SU-DHL-6 (cell line): ENCODE measurements around the gene NUDT14.

Experiments used
- H2AFZ ChIP-seq: fragments of 200-600 bp; sonication (generic); 2 replicates; pipeline ENCODE4 v1.6.1; 2014; ENCODE audit warnings: low read depth, mild to moderate bottlenecking, moderate library complexity, mixed read lengths, antibody characterized with exemption, low read length; ENCODE audit not compliant: severe bottlenecking
- H3F3A ChIP-seq: fragments of 200-600 bp; shearing (Covaris generic); 2 replicates; pipeline ENCODE4 v1.6.0; 2016; ENCODE audit warnings: antibody characterized with exemption, mild to moderate bottlenecking; ENCODE audit not compliant: insufficient read depth
- H3K27ac ChIP-seq: fragments of 200-600 bp; sonication (generic); 2 replicates; pipeline ENCODE4 v1.5.1; 2016; ENCODE audit warnings: low read depth, mild to moderate bottlenecking, low read length, moderate library complexity, mixed read lengths
- H3K27me3 ChIP-seq: fragments of 200-600 bp; sonication (generic), shearing (Covaris generic); 2 replicates; pipeline ENCODE4 v1.6.0; 2014; ENCODE audit warnings: mild to moderate bottlenecking, low read length
- H3K36me3 ChIP-seq: fragments of 200-600 bp; sonication (generic); 2 replicates; pipeline ENCODE4 v1.6.1; 2014; ENCODE audit warnings: mild to moderate bottlenecking, low read length, mixed read lengths
- H3K4me2 ChIP-seq: fragments of 300-600, 200-600 bp; shearing (Covaris generic), sonication (generic); 2 replicates; pipeline ENCODE4 v1.6.0; 2014; ENCODE audit warnings: low read length, low read depth, mild to moderate bottlenecking; ENCODE audit not compliant: poor library complexity, severe bottlenecking
- H3K4me3 ChIP-seq: fragments of 200-600 bp; sonication (generic); 2 replicates; pipeline ENCODE4 v1.5.1; 2014; ENCODE audit warnings: antibody characterized with exemption, low read length, mild to moderate bottlenecking, mixed read lengths; ENCODE audit not compliant: insufficient read depth, poor library complexity, severe bottlenecking
- H3K79me2 ChIP-seq: fragments of 200-600 bp; sonication (generic); 2 replicates; pipeline ENCODE4 v1.6.1; 2014; ENCODE audit warnings: mild to moderate bottlenecking, low read length, moderate library complexity; ENCODE audit not compliant: insufficient read depth
- H3K9ac ChIP-seq: fragments of 200-600 bp; sonication (generic); 2 replicates; pipeline ENCODE4 v1.7.0; 2014; ENCODE audit warnings: mild to moderate bottlenecking, low read length
- H3K9me2 ChIP-seq: fragments of 200-600 bp; sonication (generic); replicated peaks from 2 replicates; pipeline ENCODE4 v1.6.1; 2014; ENCODE audit warnings: low read length; ENCODE audit not compliant: insufficient read depth
- H3K9me3 ChIP-seq: fragments of 200-600 bp; sonication (generic); 2 replicates; pipeline ENCODE4 v1.6.1; 2014; ENCODE audit warnings: low read length, mixed read lengths; ENCODE audit not compliant: insufficient read depth
- H4K20me1 ChIP-seq: fragments of 200-600 bp; sonication (generic); 2 replicates; pipeline ENCODE4 v1.6.1; 2014; ENCODE audit warnings: low read depth, mild to moderate bottlenecking, antibody characterized with exemption, low read length, moderate library complexity, mixed read lengths
- EZH2phosphoT487 ChIP-seq: fragments of 200-600 bp; sonication (generic), shearing (Covaris generic); conservative IDR thresholded peaks from 2 replicates; pipeline ENCODE4 v1.6.1; 2018; ENCODE audit warnings: mild to moderate bottlenecking, antibody characterized with exemption, low read length, moderate library complexity, mixed read lengths
- TF ChIP-seq, protein P1 (sequence below): fragments of 200-600 bp; sonication (generic); IDR thresholded peaks from one replicate; pipeline ENCODE4 v1.5.1; 2017; ENCODE audit warnings: antibody characterized with exemption, mild to moderate bottlenecking, low read length, moderate library complexity; ENCODE audit not compliant: insufficient read depth, poor library complexity, severe bottlenecking

Gene NUDT14

DNA sequence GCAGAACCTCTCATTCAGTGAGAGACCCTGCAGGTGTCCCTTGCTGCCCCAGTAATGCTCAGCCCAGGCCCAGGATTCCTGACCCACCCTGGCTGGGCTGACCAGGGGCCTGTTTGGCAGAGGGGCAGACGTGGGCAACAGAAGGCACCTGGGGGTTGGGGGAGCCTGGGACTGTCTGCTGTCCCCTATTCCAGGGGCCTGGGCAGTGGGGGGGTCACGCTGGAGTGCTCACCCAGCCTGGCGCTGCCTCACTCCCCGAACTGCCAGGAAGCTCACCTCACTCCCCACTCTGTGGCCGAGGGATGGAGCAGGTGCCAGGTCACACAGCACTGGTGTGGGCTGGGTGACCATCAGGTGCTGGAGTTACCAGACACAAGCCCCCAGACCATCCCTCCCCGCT is 22.6 kb upstream of the NUDT14 start:
- no peak overlapping the region for H3K4me2 ChIP-seq
- H3K9me2 ChIP-seq, result no peaks in the 10 kb centered on the region
- H3K36me3 ChIP-seq, result no peaks in the 10 kb centered on the region
- no peaks in the 10 kb centered on the region for H3K79me2 ChIP-seq
- H4K20me1 ChIP-seq, result no peaks in the 10 kb centered on the region
- H3K27ac ChIP-seq, result no peak overlapping the region
- H3F3A ChIP-seq, result no peaks in the 10 kb centered on the region
- no peaks in the 10 kb centered on the region for H3K9me3 ChIP-seq
- no peak for TF ChIP-seq EZH2phosphoT487
- TF ChIP-seq, protein P1, sequence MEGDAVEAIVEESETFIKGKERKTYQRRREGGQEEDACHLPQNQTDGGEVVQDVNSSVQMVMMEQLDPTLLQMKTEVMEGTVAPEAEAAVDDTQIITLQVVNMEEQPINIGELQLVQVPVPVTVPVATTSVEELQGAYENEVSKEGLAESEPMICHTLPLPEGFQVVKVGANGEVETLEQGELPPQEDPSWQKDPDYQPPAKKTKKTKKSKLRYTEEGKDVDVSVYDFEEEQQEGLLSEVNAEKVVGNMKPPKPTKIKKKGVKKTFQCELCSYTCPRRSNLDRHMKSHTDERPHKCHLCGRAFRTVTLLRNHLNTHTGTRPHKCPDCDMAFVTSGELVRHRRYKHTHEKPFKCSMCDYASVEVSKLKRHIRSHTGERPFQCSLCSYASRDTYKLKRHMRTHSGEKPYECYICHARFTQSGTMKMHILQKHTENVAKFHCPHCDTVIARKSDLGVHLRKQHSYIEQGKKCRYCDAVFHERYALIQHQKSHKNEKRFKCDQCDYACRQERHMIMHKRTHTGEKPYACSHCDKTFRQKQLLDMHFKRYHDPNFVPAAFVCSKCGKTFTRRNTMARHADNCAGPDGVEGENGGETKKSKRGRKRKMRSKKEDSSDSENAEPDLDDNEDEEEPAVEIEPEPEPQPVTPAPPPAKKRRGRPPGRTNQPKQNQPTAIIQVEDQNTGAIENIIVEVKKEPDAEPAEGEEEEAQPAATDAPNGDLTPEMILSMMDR, result no peak
- no peaks in the 10 kb centered on the region for H3K27me3 ChIP-seq
- no peak overlapping the region for H3K4me3 ChIP-seq
- no peak overlapping the region for H2AFZ ChIP-seq
- no peak overlapping the region for H3K9ac ChIP-seq

DNA sequence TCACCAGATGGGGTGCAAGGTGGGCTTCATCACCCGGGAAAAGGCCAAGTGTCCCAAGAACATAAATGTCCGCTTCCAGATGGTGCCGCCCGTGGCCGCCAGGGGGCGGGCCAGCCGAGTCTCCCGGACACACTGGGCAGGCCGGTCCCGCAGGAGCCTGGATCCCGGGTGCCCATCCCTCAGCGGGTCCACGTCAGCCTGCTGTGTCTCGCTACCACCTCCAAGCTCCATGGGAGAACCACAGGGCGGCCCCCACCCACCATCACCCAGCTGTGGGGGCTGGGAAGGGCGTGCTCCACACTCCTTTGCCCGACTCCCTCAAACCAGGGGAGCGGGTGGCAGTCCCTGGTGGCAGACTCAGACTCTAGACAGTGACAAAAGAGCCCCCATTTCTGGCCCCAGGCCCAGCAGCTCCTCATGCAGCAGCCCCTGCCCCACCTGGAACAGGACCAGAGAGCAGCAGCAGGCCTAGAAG is 22.0 kb upstream of the NUDT14 start:
- no peaks in the 10 kb centered on the region for H3K79me2 ChIP-seq
- no peak overlapping the region for H3K9ac ChIP-seq
- H3F3A ChIP-seq, result no peaks in the 10 kb centered on the region
- no peaks in the 10 kb centered on the region for H3K27me3 ChIP-seq
- H3K4me2 ChIP-seq, result no peak overlapping the region
- no peaks in the 10 kb centered on the region for H3K36me3 ChIP-seq
- no peaks in the 10 kb centered on the region for H4K20me1 ChIP-seq
- H3K9me3 ChIP-seq, result no peaks in the 10 kb centered on the region
- no peak overlapping the region for H3K4me3 ChIP-seq
- H2AFZ ChIP-seq, result no peak overlapping the region
- no peaks in the 10 kb centered on the region for H3K9me2 ChIP-seq
- no peak overlapping the region for H3K27ac ChIP-seq
- TF ChIP-seq, protein P1, result peak; percentile 96
- no peak for TF ChIP-seq EZH2phosphoT487

DNA sequence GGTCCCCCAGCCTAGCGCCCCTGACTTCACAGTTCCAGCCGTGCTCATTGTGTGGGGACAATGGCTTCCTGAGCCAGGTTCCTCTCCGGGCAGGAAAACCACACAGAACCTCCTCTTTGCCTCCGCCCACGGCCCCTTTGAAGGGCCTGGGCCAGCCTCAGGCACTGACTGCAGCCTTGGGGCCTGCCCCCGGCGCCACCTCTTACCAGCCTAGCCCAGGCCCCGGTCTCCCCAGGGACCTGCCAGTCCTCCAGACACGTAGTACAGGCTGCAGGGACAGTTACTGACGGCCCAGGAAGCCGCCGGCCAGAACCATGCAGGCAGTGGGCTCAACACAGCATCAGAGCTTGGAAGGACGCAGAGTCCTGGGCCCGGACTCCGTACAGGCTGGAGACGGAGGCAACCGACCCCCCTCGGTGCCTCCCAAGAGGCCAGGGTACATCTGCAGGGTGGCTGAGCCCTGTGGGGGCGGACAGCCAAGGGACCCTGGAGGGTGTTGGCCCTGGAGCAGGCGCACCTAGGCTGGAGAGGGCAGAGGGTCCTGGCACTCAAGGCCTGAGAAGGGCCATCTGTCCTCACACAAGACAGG is 20.9 kb upstream of the NUDT14 start:
- no peaks in the 10 kb centered on the region for H3K27me3 ChIP-seq
- no peaks in the 10 kb centered on the region for H4K20me1 ChIP-seq
- no peak overlapping the region for H3K27ac ChIP-seq
- H2AFZ ChIP-seq, result no peak overlapping the region
- H3K9me2 ChIP-seq, result no peaks in the 10 kb centered on the region
- H3K9me3 ChIP-seq, result no peaks in the 10 kb centered on the region
- TF ChIP-seq, protein P1, result no peak
- no peak for TF ChIP-seq EZH2phosphoT487
- H3K4me2 ChIP-seq, result no peak overlapping the region
- no peaks in the 10 kb centered on the region for H3K36me3 ChIP-seq
- H3K79me2 ChIP-seq, result no peaks in the 10 kb centered on the region
- no peak overlapping the region for H3K4me3 ChIP-seq
- no peaks in the 10 kb centered on the region for H3F3A ChIP-seq
- H3K9ac ChIP-seq, result no peak overlapping the region
